NCI-H1092 treated with DMSO at 0.1 percent for 48 hours (cell line): Measurements from ENCODE around the gene FAM156B.
"Not testable (repeated sequence)": the region's sequence is repeated elsewhere in the genome, so short reads cannot be mapped to it uniquely, and the experiment has no call there.

ENCODE experiments used
- DNase-seq: peaks from one replicate; lab custom pipeline; 2025; lab: John Stamatoyannopoulos, UW

The FAM156B gene

DNA sequence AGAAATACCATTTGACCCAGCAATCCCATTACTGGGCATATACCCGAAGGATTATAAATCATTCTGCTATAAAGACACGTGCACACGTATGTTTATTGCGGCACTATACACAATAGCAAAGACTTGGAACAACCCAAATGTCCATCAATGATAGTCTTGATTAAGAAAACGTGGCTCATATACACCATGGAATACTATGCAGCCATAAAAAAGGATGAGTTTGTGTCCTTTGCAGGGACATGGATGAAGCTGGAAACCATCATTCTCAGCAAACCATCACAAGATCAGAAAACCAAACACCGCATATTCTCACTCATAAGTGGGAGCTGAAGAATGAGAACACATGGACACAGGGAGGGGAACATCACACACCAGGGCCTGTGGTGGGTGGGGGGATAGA is 33.1 kb downstream of the FAM156B start:
- DNase-seq: not testable (repeated sequence)

DNA sequence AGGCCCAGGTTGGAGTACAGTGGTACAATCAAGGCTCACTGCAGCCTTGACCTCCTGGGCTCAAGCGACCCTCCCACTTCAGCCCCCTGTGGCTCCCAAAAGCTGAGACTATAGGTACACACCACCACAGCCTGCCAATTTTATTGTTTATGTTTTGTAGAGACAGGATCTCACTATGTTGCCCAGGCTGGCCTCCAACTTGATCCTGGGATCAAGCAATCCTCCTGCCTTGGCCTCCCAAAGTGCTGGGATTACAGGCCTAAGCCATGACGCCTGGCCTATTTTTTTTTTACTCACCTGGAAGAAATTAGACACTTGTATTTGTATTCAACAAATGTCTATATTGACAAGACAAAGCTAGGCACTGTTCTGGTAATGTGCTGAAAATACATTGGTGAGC is 36.1 kb downstream of the FAM156B start:
- DNase-seq: no peak

DNA sequence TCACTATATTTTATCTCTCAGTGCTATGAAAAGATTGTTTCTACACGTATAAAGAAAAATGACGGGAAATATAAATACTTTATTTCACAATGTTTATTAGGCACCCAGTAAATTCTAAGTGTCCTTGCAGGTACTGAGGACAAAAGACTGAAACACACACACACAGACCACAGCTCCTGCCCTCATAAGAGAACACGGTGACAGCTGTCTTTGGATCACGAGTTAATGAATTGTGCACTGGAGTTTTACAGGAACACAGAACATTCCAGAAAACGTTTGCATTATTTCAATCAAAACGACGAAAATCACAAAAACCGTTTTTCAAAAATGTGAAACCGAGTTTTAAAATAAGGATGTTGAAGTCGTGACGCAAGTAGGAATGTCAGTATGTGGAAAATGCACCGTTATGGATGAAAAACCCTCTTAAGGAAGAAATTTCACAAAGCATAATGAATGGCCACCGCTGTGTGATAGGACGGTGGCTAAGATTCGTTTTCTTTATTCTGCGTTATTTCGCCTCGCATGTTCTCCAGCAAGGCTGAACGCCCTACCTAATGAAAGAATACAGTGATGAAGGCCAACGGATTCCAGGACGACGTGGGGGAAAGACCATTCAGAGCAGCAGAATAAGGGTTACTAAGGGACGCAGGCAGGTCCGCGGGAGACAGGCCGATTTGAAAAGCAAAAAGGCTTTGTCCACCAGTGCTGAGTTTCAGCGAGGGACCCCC is 37.0 kb downstream of the FAM156B start:
- peak; percentile 57 for DNase-seq

DNA sequence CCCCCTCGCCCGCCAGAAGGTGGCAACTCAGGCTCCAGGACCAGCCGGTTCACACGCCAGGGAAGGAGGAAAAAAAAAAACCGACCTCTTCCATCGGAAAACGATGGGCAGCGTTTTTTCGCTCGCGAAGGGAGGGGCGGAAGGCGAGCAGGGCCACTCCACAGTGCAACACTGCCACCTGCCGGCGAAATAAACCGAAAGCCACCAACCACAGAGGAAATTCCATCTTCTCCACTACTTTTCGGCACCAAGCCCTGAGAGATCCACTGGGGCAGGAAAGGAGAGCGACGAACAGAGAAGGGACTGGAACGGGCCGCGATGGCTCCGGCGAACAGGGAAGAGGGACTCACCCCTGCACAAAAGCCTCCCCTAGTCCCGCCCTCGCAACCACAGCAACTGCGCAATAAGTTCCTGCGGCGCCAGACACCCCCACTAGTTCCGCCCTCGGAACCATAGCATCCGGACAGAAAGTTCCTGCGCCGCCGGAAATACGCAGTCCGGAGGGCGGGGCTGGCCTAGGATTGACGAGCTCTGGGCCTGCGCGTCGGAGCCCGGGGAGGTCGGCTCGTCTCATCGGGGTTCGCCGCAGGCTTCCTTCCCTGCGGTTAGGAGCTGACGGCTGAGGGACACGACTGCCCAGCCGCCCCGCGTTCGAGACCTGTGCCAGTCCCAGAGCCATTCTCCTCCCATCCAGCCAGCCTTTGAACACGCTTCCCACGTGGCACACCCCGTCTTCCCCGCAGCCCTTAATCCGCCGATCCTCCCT is 37.8 kb downstream of the FAM156B start:
- DNase-seq: peak; percentile 96

DNA sequence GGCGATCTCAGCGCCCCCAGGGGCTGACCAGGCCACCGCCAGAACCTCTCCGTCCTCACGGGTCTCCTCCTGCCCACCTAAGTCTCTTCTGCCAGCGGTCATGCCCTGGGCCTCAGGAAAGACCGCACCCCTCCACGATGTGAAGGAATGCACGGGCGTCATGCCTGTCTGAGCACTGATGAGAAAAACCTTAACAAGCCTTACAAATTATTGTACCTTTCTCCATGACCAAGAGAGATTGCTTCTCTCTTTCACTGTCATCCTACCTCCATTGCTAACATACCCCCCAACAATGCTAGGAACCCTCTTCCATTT is 38.3 kb downstream of the FAM156B start:
- DNase-seq: not testable (repeated sequence)

DNA sequence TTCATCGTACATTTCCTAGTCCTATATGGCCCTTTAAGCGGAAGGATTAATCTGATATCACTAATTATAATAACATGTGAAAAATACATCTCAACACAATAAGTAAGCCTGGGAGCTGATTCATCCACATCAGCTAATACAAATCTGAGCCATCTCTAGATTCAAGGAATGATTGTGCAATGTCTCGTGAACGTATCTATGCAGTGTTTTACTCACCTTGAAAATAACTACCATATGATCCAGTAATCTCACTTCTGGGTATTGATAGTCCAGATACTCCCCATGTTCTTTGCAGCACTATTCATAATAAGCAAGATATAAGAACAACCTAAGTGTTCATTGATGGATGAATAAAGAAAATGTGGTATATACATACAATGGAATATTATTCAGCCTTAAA is 43.6 kb downstream of the FAM156B start:
- DNase-seq: not testable (repeated sequence)

DNA sequence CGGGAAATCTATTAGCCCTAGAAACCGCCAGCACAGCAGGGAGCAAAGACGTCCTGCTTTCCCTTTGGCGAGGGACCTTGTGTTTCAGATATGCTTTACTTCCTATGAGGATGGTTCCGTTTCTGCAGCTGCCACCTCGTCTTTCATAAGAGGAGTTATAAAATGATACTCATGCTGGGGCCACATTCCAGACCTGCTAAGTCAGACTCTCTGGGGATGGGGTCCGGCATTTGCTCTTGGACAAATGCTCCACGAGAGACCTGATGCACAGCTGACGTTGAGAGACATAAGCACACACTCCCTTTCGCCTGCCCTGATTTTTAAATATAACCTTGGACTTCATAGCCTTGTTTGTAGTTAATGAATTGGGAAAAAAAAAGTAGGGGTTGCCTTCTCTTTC is 44.6 kb downstream of the FAM156B start:
- not testable (repeated sequence) for DNase-seq

DNA sequence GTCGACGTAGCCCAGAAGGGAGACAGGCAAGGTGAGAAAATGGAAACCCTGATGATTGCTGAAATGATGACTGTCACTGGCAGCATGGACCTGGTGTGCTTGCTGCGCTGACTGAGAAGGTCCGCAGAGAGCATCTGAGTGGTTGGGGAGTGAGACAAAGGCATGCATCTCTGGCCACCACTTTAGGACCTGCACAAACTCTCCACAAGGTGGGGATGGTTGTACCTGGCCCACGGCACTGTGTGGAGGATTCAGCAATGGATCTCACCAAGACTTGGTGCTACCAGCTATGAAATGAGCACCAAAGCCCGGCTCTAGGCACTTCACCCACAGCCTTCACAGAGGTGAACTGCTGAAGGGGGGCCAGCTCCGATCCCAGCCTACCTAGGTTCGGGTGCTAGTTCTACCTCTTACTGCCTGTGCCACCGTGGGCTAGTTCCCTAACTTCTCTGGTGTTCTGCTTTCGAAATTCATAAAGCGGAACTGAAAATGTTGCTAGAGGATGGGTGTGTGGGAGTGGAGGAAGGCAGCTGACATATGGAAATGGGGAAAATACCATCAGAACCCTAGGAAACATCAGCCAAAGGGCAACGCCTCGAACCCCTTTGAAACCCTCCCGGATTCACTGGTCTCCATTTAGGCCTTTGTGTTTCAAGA is 48.8 kb downstream of the FAM156B start:
- DNase-seq: not testable (repeated sequence)

DNA sequence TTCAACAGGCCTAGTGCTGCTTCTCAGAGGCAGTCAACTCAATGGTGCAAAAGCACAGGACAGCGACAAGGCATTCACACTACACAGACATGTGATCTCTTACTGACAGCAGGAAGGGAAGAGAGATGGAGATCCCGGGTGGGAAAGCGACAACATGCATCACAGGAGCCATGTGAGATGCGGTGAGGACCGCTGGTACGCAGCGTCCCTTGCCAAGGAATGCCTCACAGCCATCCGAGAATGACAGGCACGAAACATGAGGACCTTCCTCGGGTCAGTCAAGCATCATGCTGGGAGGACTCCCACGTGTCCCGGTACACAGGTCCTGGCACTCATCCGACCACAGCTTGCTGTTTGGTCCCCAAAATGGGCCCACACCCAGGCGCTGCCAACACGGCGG is 50.4 kb downstream of the FAM156B start:
- DNase-seq: not testable (repeated sequence)

DNA sequence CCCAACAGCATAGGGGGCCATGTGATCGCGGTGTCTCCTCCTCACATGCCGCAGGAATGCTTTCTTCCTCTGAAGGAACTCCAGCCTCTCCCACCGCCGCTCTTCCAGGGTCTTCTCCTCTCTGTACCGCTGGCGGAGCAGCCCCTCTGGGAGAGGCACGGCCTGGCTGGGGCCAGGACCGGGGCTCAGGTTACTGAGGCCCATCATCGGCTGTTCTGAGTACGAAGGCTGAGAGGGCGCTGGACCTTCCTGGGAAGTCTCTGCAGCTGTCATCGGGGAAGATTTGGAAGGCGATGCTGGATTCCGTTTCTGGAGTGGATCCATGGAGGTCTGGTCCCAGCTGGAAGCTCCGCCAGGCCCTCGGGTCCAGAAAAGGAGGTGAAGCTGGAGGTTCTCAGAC is 51.1 kb downstream of the FAM156B start:
- not testable (repeated sequence) for DNase-seq

DNA sequence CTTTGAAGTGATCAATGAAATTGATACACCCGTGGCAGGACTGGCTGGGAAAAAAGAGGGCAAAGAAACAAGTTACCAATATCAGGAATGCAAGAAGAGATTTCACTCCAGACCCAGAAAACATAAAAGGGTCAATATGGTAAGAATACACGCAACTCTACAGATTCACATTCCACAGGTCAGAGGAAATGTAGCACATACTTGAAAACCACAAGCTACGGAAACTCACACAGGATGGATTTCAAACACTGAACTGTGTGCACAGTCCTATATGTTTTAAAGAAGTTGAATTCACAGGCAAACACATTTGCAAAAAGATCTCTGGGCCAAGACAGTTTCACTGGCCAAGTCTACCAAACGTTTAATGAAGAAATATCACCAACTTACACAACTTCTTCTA is 52.2 kb downstream of the FAM156B start:
- DNase-seq: not testable (repeated sequence)

DNA sequence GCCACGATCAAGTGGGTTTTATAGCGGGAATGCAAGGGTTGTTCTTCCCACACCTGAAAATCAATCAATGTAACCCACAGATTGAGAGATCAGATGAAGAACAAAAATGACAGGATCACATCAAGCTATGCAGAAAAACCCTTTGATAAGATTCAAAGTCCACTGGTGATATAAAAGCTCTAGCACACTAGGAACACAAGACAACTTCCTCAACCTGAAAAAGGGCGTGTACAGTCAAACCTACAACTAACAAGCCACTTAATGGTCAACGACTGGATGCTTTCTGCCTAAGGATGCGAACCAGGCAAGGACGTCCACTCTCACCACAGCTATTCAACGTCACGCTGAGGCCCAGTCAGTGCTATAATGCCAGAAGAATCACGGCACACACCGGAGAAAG is 52.8 kb downstream of the FAM156B start:
- DNase-seq: not testable (repeated sequence)
